ENCODE measurements around the gene SPTBN1. TPM values are rescaled to one million over a fixed set of nuclear protein-coding genes. Genes with fewer than 3 reads are reported as not detected.

Gene SPTBN1
- polyA plus RNA-seq, 4 donors: 27.1 to 195 (median 51.1) TPM

DNA sequence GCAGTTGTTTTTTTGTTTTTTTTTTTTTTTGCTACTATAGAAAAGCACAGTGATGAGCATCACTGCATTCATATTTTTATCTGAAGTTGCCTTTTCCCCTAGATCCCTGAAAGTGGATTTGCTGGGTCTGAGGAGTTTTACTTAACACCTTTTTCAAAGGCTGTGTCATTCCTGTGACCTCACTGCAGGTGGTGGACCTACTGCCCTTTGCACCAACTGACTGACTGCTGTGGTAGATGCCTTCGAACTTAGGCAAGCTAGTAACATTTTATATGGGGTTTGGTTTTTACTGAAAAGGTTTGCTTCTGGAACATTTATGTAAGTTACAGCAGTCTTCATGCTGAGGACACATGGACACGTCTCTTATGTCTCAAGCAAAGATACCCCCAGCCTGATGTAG is 36.2 kb downstream of the SPTBN1 start:
- Histone ChIP-seq H3K9me3 (ENCODE audit: control insufficient read depth in 2 of 2, insufficient read depth in 1 of 2, low read depth in 1 of 2, low read length in 1 of 2) (no peaks in the 10 kb centered on the region), H3K4me1 (ENCODE audit: control insufficient read depth in 3 of 3, insufficient read depth in 2 of 3, low read depth in 1 of 3, low read length in 2 of 3) (peaks cover 0 to 4% (median 0%) of the 10 kb centered on the region in 3 donors), H3K27me3 (ENCODE audit: control insufficient read depth in 3 of 3, insufficient read depth in 3 of 3, low read length in 3 of 3) (no peaks in the 10 kb centered on the region), H3K27ac (ENCODE audit: low read depth in 1 of 3, low read length in 2 of 3) (no peak overlapping the region), H3K36me3 (ENCODE audit: control insufficient read depth in 3 of 3, insufficient read depth in 2 of 3, low read depth in 1 of 3, low read length in 3 of 3) (no peaks in the 10 kb centered on the region), H3K4me3 (ENCODE audit: low read depth in 1 of 3, low read length in 3 of 3) (no peak overlapping the region)
- DNase-seq: no peak
- WGBS, 3 donors: 44 to 74% (median 66%) methylated on average over 2 of the region's 2 CpGs
- no peak for FAIRE-seq

DNA sequence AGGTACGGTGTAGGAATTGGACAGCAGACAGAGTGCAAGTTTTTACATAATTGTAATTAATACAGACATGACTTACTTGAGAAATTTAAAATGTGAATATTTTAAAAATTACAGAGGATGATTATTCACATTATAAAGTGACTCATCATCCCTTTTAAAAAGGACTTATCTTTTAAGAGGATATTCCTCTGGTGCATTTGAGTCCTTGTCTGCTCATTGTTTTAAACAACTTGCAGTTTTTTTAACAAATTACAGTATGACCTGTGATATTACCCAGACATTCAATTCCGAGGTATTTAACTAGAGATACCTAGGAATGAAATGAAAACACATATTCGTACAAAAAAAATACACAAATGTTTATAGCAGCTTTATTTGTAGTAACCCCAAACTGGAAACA is 38.0 kb downstream of the SPTBN1 start:
- Histone ChIP-seq H3K9me3 (ENCODE audit: control insufficient read depth in 2 of 2, insufficient read depth in 1 of 2, low read depth in 1 of 2, low read length in 1 of 2) (no peaks in the 10 kb centered on the region), H3K27ac (ENCODE audit: low read depth in 1 of 3, low read length in 2 of 3) (no peak overlapping the region), H3K4me3 (ENCODE audit: low read depth in 1 of 3, low read length in 3 of 3) (no peak overlapping the region), H3K36me3 (ENCODE audit: control insufficient read depth in 3 of 3, insufficient read depth in 2 of 3, low read depth in 1 of 3, low read length in 3 of 3) (no peaks in the 10 kb centered on the region), H3K27me3 (ENCODE audit: control insufficient read depth in 3 of 3, insufficient read depth in 3 of 3, low read length in 3 of 3) (no peaks in the 10 kb centered on the region), H3K4me1 (ENCODE audit: control insufficient read depth in 3 of 3, insufficient read depth in 2 of 3, low read depth in 1 of 3, low read length in 2 of 3) (peaks cover 0 to 10% (median 0%) of the 10 kb centered on the region in 3 donors)
- no peak for DNase-seq
- WGBS, 3 donors: 78 to 80% (median 80%) methylated on average over 3 of the region's 3 CpGs
- no peak for FAIRE-seq

DNA sequence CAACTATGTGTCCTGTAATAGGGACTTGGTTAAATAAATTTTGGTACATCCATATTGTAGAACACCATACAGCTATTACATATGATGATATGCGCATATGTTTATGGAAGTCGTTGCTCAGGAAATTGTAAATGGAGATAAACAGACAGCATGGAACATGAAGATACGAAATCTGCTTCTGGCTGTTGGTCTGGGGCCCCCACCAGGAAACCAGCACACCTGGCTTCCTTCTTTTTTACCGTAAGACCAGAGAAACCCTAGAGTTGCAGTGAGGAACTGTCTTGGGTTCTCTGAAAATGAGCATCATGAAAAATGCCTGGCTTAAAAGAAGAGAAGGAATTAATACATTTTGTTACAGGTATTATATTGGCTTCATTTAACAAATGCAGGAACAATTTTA is 40.8 kb downstream of the SPTBN1 start:
- Histone ChIP-seq H3K9me3 (ENCODE audit: control insufficient read depth in 2 of 2, insufficient read depth in 1 of 2, low read depth in 1 of 2, low read length in 1 of 2) (no peaks in the 10 kb centered on the region), H3K4me3 (ENCODE audit: low read depth in 1 of 3, low read length in 3 of 3) (no peak overlapping the region), H3K27me3 (ENCODE audit: control insufficient read depth in 3 of 3, insufficient read depth in 3 of 3, low read length in 3 of 3) (no peaks in the 10 kb centered on the region), H3K36me3 (ENCODE audit: control insufficient read depth in 3 of 3, insufficient read depth in 2 of 3, low read depth in 1 of 3, low read length in 3 of 3) (no peaks in the 10 kb centered on the region), H3K27ac (ENCODE audit: low read depth in 1 of 3, low read length in 2 of 3) (no peak overlapping the region), H3K4me1 (ENCODE audit: control insufficient read depth in 3 of 3, insufficient read depth in 2 of 3, low read depth in 1 of 3, low read length in 2 of 3) (peaks cover 0 to 11% (median 2%) of the 10 kb centered on the region in 3 donors)
- FAIRE-seq (no peak), DNase-seq (no peak)
- WGBS, 3 donors: 69 to 86% (median 75%) methylated on average over 4 of the region's 4 CpGs

DNA sequence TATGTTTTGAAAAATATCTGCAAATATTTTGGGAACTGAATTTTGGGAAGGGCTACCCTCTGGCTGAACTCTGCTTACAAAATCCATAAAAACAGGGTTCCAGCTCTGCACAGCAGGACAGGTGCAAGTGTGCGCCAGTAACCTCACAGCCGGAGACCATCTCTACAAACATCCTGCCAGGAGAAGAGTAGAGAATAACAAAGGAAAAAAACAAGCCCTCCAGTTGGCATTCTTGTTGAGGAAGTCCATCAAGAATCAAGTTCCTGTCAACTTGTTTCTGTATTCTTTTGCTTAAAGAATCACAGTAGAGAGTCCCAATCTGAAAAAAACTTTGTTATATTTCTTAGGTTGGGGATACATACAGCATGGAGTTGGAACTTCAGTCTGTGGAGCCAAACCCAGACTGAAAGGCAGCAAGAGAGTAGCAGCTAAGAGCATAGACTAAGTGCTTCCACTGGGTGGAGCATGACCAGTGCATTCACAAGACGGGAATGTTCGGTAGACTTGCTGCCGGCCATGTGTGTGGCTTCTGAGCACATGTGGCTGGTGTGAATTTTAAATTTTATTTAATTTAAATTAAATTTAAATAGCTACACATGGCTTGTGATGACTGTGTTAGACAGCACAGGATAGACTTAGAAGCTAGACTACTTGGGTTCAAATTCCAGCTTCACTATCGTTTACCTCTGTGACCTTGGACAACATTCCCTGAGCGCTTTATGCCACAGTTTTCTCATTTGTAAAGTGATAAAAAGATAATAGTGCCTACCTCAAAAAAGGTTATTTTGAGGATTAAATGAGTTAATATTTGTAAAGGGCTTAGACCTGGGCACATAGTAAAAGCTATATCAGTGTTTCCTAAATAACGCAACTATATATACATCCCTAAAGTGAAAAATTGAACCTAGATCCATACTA is 41.9 kb downstream of the SPTBN1 start:
- FAIRE-seq: no peak
- DNase-seq: peak; percentile 40 to 44
- no peak overlapping the region for H3K27ac ChIP-seq (ENCODE audit: low read depth in 1 of 3, low read length in 2 of 3)

DNA sequence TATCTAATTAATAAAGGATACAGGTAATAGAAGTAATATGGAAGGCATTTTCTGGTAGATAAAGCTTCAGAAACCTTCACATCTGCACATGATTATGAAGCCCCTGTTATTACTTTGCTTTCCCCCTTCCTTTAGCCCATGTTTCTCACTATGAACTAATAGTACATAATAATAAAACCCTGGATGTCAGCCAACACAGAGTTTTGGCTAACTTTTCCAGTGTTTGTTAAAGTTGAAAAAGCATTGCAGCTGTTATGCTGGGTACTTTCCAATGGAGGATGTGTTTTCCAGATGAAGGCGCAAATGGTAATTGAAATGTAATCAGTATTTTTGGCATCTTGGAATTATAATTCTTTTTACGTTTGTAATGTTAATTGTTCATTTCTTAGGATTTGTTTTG is 43.5 kb downstream of the SPTBN1 start:
- WGBS, 3 donors: 61 to 74% (median 71%) methylated on average over 2 of the region's 2 CpGs
- Histone ChIP-seq H3K4me1 (ENCODE audit: control insufficient read depth in 3 of 3, insufficient read depth in 2 of 3, low read depth in 1 of 3, low read length in 2 of 3) (peaks cover 0 to 11% (median 2%) of the 10 kb centered on the region in 3 donors), H3K27ac (ENCODE audit: low read depth in 1 of 3, low read length in 2 of 3) (no peak overlapping the region), H3K4me3 (ENCODE audit: low read depth in 1 of 3, low read length in 3 of 3) (no peak overlapping the region), H3K9me3 (ENCODE audit: control insufficient read depth in 2 of 2, insufficient read depth in 1 of 2, low read depth in 1 of 2, low read length in 1 of 2) (no peaks in the 10 kb centered on the region), H3K36me3 (ENCODE audit: control insufficient read depth in 3 of 3, insufficient read depth in 2 of 3, low read depth in 1 of 3, low read length in 3 of 3) (no peaks in the 10 kb centered on the region), H3K27me3 (ENCODE audit: control insufficient read depth in 3 of 3, insufficient read depth in 3 of 3, low read length in 3 of 3) (no peaks in the 10 kb centered on the region)
- DNase-seq (peak in 1 of 2 donors; percentile 27), FAIRE-seq (no peak)

More for the DNA sequence above, 41.9 kb downstream of the SPTBN1 start:
- Histone ChIP-seq H3K27me3 (ENCODE audit: control insufficient read depth in 3 of 3, insufficient read depth in 3 of 3, low read length in 3 of 3) (no peaks in the 10 kb centered on the region), H3K4me3 (ENCODE audit: low read depth in 1 of 3, low read length in 3 of 3) (no peak overlapping the region), H3K9me3 (ENCODE audit: control insufficient read depth in 2 of 2, insufficient read depth in 1 of 2, low read depth in 1 of 2, low read length in 1 of 2) (no peaks in the 10 kb centered on the region), H3K4me1 (ENCODE audit: control insufficient read depth in 3 of 3, insufficient read depth in 2 of 3, low read depth in 1 of 3, low read length in 2 of 3) (peaks cover 0 to 11% (median 2%) of the 10 kb centered on the region in 3 donors), H3K36me3 (ENCODE audit: control insufficient read depth in 3 of 3, insufficient read depth in 2 of 3, low read depth in 1 of 3, low read length in 3 of 3) (no peaks in the 10 kb centered on the region)
- 64 to 72% (median 70%) methylated on average over 8 of the region's 8 CpGs for WGBS, 3 donors

DNA sequence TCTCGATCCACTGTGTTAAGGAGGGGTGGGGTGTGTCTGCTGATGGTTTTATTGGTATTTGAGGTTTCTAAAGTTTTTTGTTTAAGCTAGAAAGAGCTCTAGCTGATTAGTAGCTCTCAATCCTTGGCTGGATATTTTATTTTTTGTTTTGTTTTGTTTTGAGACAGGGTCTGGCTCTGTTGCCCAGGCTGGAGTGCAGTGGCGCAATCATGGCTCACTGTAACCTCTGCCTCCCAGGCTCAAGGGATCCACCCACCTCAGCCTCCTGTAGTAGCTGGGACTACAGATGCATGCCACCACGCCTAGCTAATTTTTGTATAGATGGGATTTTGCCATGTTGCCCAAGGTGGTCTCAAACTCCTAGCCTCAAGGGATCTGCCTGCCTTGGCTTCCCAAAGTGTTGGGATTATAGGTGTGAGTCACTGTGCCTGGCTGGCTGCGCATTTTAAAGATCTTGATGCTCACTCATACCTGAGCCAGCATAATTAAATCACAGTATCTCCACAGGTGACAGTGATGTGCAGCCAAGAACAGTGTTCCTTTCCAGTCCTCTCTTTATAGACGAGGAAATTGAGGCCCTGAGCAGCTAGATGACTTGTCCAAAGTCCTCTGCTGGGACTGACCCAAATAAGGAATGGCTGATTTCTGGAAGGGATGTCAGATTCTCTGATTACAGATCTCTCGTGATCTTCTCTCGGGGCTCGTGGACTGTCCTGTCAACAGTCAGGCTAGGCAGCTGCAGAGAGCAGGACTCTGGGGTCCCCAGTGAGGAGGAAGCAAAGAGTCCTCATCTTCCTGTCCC is 44.5 kb downstream of the SPTBN1 start:
- no peaks in the 10 kb centered on the region for H3K9me3 ChIP-seq (ENCODE audit: control insufficient read depth in 2 of 2, insufficient read depth in 1 of 2, low read depth in 1 of 2, low read length in 1 of 2)
- no peaks in the 10 kb centered on the region for H3K27me3 ChIP-seq (ENCODE audit: control insufficient read depth in 3 of 3, insufficient read depth in 3 of 3, low read length in 3 of 3)
- WGBS, 3 donors: 60 to 66% (median 63%) methylated on average over 8 of the region's 8 CpGs
- DNase-seq (no peak), FAIRE-seq (no peak)
- H3K4me3 ChIP-seq (ENCODE audit: low read depth in 1 of 3, low read length in 3 of 3): no peak overlapping the region
- H3K36me3 ChIP-seq (ENCODE audit: control insufficient read depth in 3 of 3, insufficient read depth in 2 of 3, low read depth in 1 of 3, low read length in 3 of 3): no peaks in the 10 kb centered on the region
- H3K4me1 ChIP-seq (ENCODE audit: control insufficient read depth in 3 of 3, insufficient read depth in 2 of 3, low read depth in 1 of 3, low read length in 2 of 3): peaks cover 0 to 15% (median 2%) of the 10 kb centered on the region in 3 donors
- peak overlapping the region in 1 of 3 donors; percentile 40 for H3K27ac ChIP-seq (ENCODE audit: low read depth in 1 of 3, low read length in 2 of 3)

DNA sequence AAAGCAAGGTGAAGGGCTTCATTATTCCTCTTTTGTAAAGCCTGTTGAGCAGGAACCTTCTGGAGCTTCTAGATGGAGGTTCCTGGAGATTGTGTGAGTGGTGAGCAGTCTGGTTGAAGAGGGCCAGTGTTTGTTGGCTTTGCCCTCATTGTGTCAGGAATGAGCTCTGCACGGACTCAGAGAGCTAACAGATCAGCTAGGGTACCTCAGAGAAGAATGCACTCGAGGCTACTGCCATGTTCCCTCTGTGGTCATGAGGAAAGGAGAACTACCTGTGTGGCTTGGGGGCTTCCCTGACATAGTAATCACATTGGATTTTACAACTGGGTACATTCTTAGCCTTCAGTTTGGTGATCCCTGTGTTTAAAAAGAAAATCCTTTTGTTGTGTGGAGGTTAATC is 46.6 kb downstream of the SPTBN1 start:
- no peaks in the 10 kb centered on the region for H3K27me3 ChIP-seq (ENCODE audit: control insufficient read depth in 3 of 3, insufficient read depth in 3 of 3, low read length in 3 of 3)
- 66 to 79% (median 75%) methylated on average over 2 of the region's 2 CpGs for WGBS, 3 donors
- peaks cover 0 to 11% (median 2%) of the 10 kb centered on the region in 3 donors for H3K4me1 ChIP-seq (ENCODE audit: control insufficient read depth in 3 of 3, insufficient read depth in 2 of 3, low read depth in 1 of 3, low read length in 2 of 3)
- H3K27ac ChIP-seq (ENCODE audit: low read depth in 1 of 3, low read length in 2 of 3): no peak overlapping the region
- H3K4me3 ChIP-seq (ENCODE audit: low read depth in 1 of 3, low read length in 3 of 3): no peak overlapping the region
- FAIRE-seq (no peak), DNase-seq (no peak)
- H3K36me3 ChIP-seq (ENCODE audit: control insufficient read depth in 3 of 3, insufficient read depth in 2 of 3, low read depth in 1 of 3, low read length in 3 of 3): no peaks in the 10 kb centered on the region
- no peaks in the 10 kb centered on the region for H3K9me3 ChIP-seq (ENCODE audit: control insufficient read depth in 2 of 2, insufficient read depth in 1 of 2, low read depth in 1 of 2, low read length in 1 of 2)

DNA sequence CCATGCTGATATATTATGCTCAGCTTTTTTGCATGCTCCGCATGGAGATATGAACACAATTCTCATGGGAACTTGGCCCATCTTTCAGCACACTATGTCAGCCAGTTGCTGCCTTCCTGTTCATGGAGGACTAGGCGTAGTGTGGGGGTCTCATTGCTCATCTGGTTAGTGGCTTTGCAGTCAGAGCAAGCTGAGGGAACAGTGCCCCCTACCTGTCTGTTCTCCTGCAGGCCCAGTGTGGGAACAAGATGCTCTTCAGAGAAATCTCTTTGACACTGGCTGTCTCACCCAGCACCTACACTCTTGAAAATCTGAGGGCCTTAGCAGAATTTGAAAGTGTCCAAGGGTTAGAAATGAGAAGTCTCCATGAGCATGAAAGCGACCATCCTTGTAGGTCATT is 47.1 kb downstream of the SPTBN1 start:
- no peak for FAIRE-seq
- peak; percentile 12 to 34 for DNase-seq

More for the DNA sequence above, 47.1 kb downstream of the SPTBN1 start:
- Histone ChIP-seq H3K4me3 (ENCODE audit: low read depth in 1 of 3, low read length in 3 of 3) (no peak overlapping the region), H3K27ac (ENCODE audit: low read depth in 1 of 3, low read length in 2 of 3) (peak overlapping the region in 1 of 3 donors; percentile 8), H3K9me3 (ENCODE audit: control insufficient read depth in 2 of 2, insufficient read depth in 1 of 2, low read depth in 1 of 2, low read length in 1 of 2) (no peaks in the 10 kb centered on the region), H3K36me3 (ENCODE audit: control insufficient read depth in 3 of 3, insufficient read depth in 2 of 3, low read depth in 1 of 3, low read length in 3 of 3) (no peaks in the 10 kb centered on the region), H3K4me1 (ENCODE audit: control insufficient read depth in 3 of 3, insufficient read depth in 2 of 3, low read depth in 1 of 3, low read length in 2 of 3) (peaks cover 0 to 8% (median 2%) of the 10 kb centered on the region in 3 donors), H3K27me3 (ENCODE audit: control insufficient read depth in 3 of 3, insufficient read depth in 3 of 3, low read length in 3 of 3) (no peaks in the 10 kb centered on the region)
- 75 to 78% (median 76%) methylated on average over 3 of the region's 3 CpGs for WGBS, 3 donors

Data from small intestine (tissue), 7 donors.